IMR-90 (cell line): ENCODE data around the gene C1orf74. TPM values are rescaled to one million over a fixed set of nuclear protein-coding genes. Genes with fewer than 3 reads are reported as not detected.

Experiments used
- ATAC-seq: fragments of 200-7000 bp; cut with Tn5 transposase; 2 replicates; pipeline ENCODE4 v1.9.1; 2020; ENCODE audit warnings: low read depth, mild to moderate bottlenecking, moderate library complexity
- BruUV-seq: library from RNA; stranded (reverse); fragments of 400-500 nt; replicated peaks from 2 replicates; lab custom pipeline; 2021; lab: Mats Ljungman, UMichigan
- CTCF ChIA-PET: fragments of 300-600 bp; formaldehyde crosslinking; extraction: SDS; loops from one replicate; lab custom pipeline; 2021; ENCODE audit warnings: antibody characterized with exemption; lab: Yijun Ruan, JAX
- POLR2A ChIA-PET: fragments of 300-600 bp; sonication (Branson Sonifier 250); formaldehyde crosslinking; loops from one replicate; lab custom pipeline; 2022; ENCODE audit warnings: antibody characterized with exemption; ENCODE audit not compliant: unreplicated experiment; lab: Charles Lee
- DNase-seq: peaks from one replicate; pipeline ENCODE4 v3.0.0; 2013
- H2AFZ ChIP-seq: replicated peaks from 2 replicates; pipeline ENCODE3; 2013; ENCODE audit warnings: low read length, mild to moderate bottlenecking; ENCODE audit not compliant: poor library complexity
- H2AK5ac ChIP-seq: 2 replicates; pipeline ENCODE4 v1.6.1; 2013; ENCODE audit warnings: low read depth, low read length, inconsistent platforms
- H2AK9ac ChIP-seq: replicated peaks from 2 replicates; pipeline ENCODE3; 2013; ENCODE audit warnings: mild to moderate bottlenecking, low read depth, low read length, moderate library complexity; ENCODE audit not compliant: poor library complexity
- H2BK120ac ChIP-seq: 2 replicates; pipeline ENCODE4 v1.6.1; 2013; ENCODE audit warnings: low read depth, low read length, inconsistent platforms
- H2BK15ac ChIP-seq: 3 replicates; pipeline ENCODE4 v1.6.1; 2013; ENCODE audit warnings: low read depth, low read length, inconsistent platforms
- H2BK20ac ChIP-seq: 2 replicates; pipeline ENCODE4 v1.6.1; 2013; ENCODE audit warnings: low read depth, mild to moderate bottlenecking, inconsistent platforms, low read length, moderate library complexity
- H2BK5ac ChIP-seq: 2 replicates; pipeline ENCODE4 v1.6.1; 2013; ENCODE audit warnings: mild to moderate bottlenecking, low read depth, low read length, inconsistent platforms; ENCODE audit not compliant: poor library complexity, severe bottlenecking
- H3K14ac ChIP-seq: replicated peaks from 2 replicates; pipeline ENCODE4 v1.6.1; 2013; ENCODE audit warnings: low read depth, low read length, inconsistent platforms
- H3K18ac ChIP-seq: 2 replicates; pipeline ENCODE4 v1.6.1; 2013; ENCODE audit warnings: low read depth, low read length, control low read depth
- H3K23ac ChIP-seq: 2 replicates; pipeline ENCODE4 v1.6.1; 2013; ENCODE audit warnings: low read depth, low read length, inconsistent platforms
- H3K27ac ChIP-seq: 2 replicates; pipeline ENCODE4 v1.5.1; 2013; ENCODE audit warnings: mild to moderate bottlenecking, control low read depth, low read length; ENCODE audit not compliant: insufficient read depth
- H3K27me3 ChIP-seq: 2 replicates; pipeline ENCODE4 v1.6.1; 2013; ENCODE audit warnings: low read length; ENCODE audit not compliant: control insufficient read depth, insufficient read depth
- H3K36me3 ChIP-seq: 2 replicates; pipeline ENCODE4 v1.6.1; 2013; ENCODE audit warnings: low read length, mixed read lengths; ENCODE audit not compliant: control insufficient read depth, insufficient read depth
- H3K4ac ChIP-seq: 2 replicates; pipeline ENCODE4 v1.6.1; 2013; ENCODE audit warnings: low read depth, low read length, inconsistent platforms
- H3K4me1 ChIP-seq: 2 replicates; pipeline ENCODE4 v1.6.1; 2013; ENCODE audit warnings: low read length, mixed read lengths; ENCODE audit not compliant: control insufficient read depth, insufficient read depth
- H3K4me2 ChIP-seq: 2 replicates; pipeline ENCODE4 v1.6.1; 2013; ENCODE audit warnings: low read depth, mild to moderate bottlenecking, control low read depth, low read length, moderate library complexity
- H3K4me3 ChIP-seq: 2 replicates; pipeline ENCODE4 v1.5.1; 2013; ENCODE audit warnings: low read depth, mild to moderate bottlenecking, control low read depth, low read length, moderate library complexity; ENCODE audit not compliant: insufficient read depth
- H3K56ac ChIP-seq: 2 replicates; pipeline ENCODE4 v1.6.1; 2013; ENCODE audit warnings: low read length, inconsistent platforms; ENCODE audit not compliant: insufficient read depth; ENCODE audit errors: extremely low read depth
- H3K79me1 ChIP-seq, 2 experiments: 2 replicates each; pipeline ENCODE4 v1.6.1; 2013; ENCODE audit warnings: low read length in 2 of 2, inconsistent platforms in 1 of 2, low read depth in 1 of 2
- H3K9ac ChIP-seq: 2 replicates; pipeline ENCODE4 v1.6.1; 2013; ENCODE audit warnings: low read depth, low read length, control low read depth
- H3K9me1 ChIP-seq: 2 replicates; pipeline ENCODE4 v1.6.1; 2013; ENCODE audit warnings: low read length, inconsistent platforms; ENCODE audit not compliant: insufficient read depth
- H3K9me3 ChIP-seq: 2 replicates; pipeline ENCODE4 v1.6.1; 2013; ENCODE audit warnings: low read length; ENCODE audit not compliant: control insufficient read depth, insufficient read depth
- H4K20me1 ChIP-seq: 2 replicates; pipeline ENCODE4 v1.6.1; 2013; ENCODE audit warnings: low read length, inconsistent platforms; ENCODE audit not compliant: insufficient read depth
- H4K5ac ChIP-seq: 2 replicates; pipeline ENCODE4 v1.6.1; 2013; ENCODE audit warnings: mild to moderate bottlenecking, low read depth, low read length, control low read depth
- H4K8ac ChIP-seq, 2 experiments: 2 replicates each; pipeline ENCODE4 v1.6.1; 2013; ENCODE audit warnings: low read depth in 2 of 2, low read length in 2 of 2, control low read depth in 1 of 2, inconsistent platforms in 1 of 2
- H4K91ac ChIP-seq: 2 replicates; pipeline ENCODE4 v1.6.1; 2013; ENCODE audit warnings: low read depth, low read length, inconsistent platforms; ENCODE audit not compliant: insufficient read depth
- BHLHE40 ChIP-seq: fragments of 150-350 bp; IDR thresholded peaks from 2 replicates; pipeline ENCODE4 v1.6.1; 2016; ENCODE audit warnings: mild to moderate bottlenecking, low read depth, low read length
- CEBPB ChIP-seq: IDR thresholded peaks from 2 replicates; pipeline ENCODE4 v1.6.1; 2012; ENCODE audit warnings: low read depth, low read length, improper control_type of control experiment
- CHD1 ChIP-seq: IDR thresholded peaks from 2 replicates; pipeline ENCODE4 v1.6.1; 2012; ENCODE audit warnings: low read depth, low read length, improper control_type of control experiment
- FOS ChIP-seq: fragments of 150-350 bp; IDR thresholded peaks from 2 replicates; pipeline ENCODE4 v1.6.1; 2016; ENCODE audit warnings: low read depth, low read length
- MAFK ChIP-seq: IDR thresholded peaks from 2 replicates; pipeline ENCODE4 v1.6.1; 2012; ENCODE audit warnings: low read depth, low read length, improper control_type of control experiment
- MAZ ChIP-seq: IDR thresholded peaks from 2 replicates; pipeline ENCODE4 v1.6.1; 2012; ENCODE audit warnings: low read depth, mild to moderate bottlenecking, low read length, improper control_type of control experiment, moderate library complexity, borderline replicate concordance
- MXI1 ChIP-seq: IDR thresholded peaks from 2 replicates; pipeline ENCODE4 v1.6.1; 2012; ENCODE audit warnings: low read depth, mild to moderate bottlenecking, low read length, moderate library complexity, borderline replicate concordance
- NFE2L2 ChIP-seq: fragments of 150-350 bp; IDR thresholded peaks from 2 replicates; pipeline ENCODE4 v1.6.1; 2016; ENCODE audit warnings: low read depth, mild to moderate bottlenecking, low read length
- POLR2A ChIP-seq: IDR thresholded peaks from 2 replicates; pipeline ENCODE4 v1.6.1; 2012; ENCODE audit warnings: mild to moderate bottlenecking, low read depth, low read length
- RAD21 ChIP-seq: IDR thresholded peaks from 2 replicates; pipeline ENCODE4 v1.6.1; 2012; ENCODE audit warnings: low read length, improper control_type of control experiment
- RCOR1 ChIP-seq: IDR thresholded peaks from 2 replicates; pipeline ENCODE4 v1.6.1; 2012; ENCODE audit warnings: mild to moderate bottlenecking, low read length, improper control_type of control experiment; ENCODE audit not compliant: insufficient replicate concordance
- RFX5 ChIP-seq: IDR thresholded peaks from 2 replicates; pipeline ENCODE4 v1.8.0; 2012; ENCODE audit warnings: low read depth, mild to moderate bottlenecking, low read length, moderate library complexity
- SMC3 ChIP-seq: fragments of 150-350 bp; IDR thresholded peaks from 2 replicates; pipeline ENCODE4 v1.6.1; 2016; ENCODE audit warnings: low read depth, mild to moderate bottlenecking, antibody characterized with exemption, low read length, moderate library complexity
- WGBS, 2 experiments: methylation state at CpG; one replicate each; pipeline versions ENCODE4 v1.1.5 to v1.1.7; 2013; ENCODE audit warnings: missing lambda C conversion rate in 2 of 2; ENCODE audit not compliant: insufficient read length in 1 of 2; ENCODE audit errors: extremely low coverage in 2 of 2; 5-methylcytosine and 5-hydroxymethylcytosine counted together
- dilution Hi-C: fragments of 300-500 bp; cut with HindIII; formaldehyde crosslinking; loops from one replicate; pipeline ENCODE4 v1.14.3; 2018; ENCODE audit warnings: low sequenced_read_pairs; ENCODE audit not compliant: unreplicated experiment
- in situ Hi-C: fragments of 300-500 bp; cut with MboI; formaldehyde crosslinking; loops from 3 replicates; pipeline ENCODE4 v1.14.3; 2019; ENCODE audit warnings: low sequenced_read_pairs, inconsistent platforms, mixed read lengths
- intact Hi-C: fragments of 100-400 bp; cut with micrococcal nuclease; formaldehyde crosslinking; loops from 2 replicates; pipeline ENCODE4 v1.10.0; 2022
- polyA plus RNA-seq, 3 experiments: library from polyadenylated mRNA; depleted of rRNA; stranded (reverse); fragments of >200 nt; gene quantifications; 2 replicates each; pipeline ENCODE4 v1.2.3, GENCODE V29; 2012; ENCODE audit warnings: low replicate concordance in 1 of 3
- total RNA-seq: library from RNA; depleted of rRNA; stranded (reverse); fragments of >200 nt; gene quantifications from 2 replicates; pipeline ENCODE4 v1.2.3, GENCODE V29; 2012
- TF ChIP-seq, protein P1 (sequence below): fragments of 150-350 bp; IDR thresholded peaks from 2 replicates; pipeline ENCODE4 v1.6.1; 2017; ENCODE audit warnings: mild to moderate bottlenecking, antibody characterized with exemption, low read length, low read depth
- TF ChIP-seq, protein P2 (sequence below): fragments of 150-350 bp; IDR thresholded peaks from 2 replicates; pipeline ENCODE4 v1.6.1; 2016; ENCODE audit warnings: low read depth, mild to moderate bottlenecking, low read length, moderate library complexity, borderline replicate concordance
- TF ChIP-seq, protein P3 (sequence below): conservative IDR thresholded peaks from 2 replicates; pipeline ENCODE4 v1.5.1; 2012; ENCODE audit warnings: mild to moderate bottlenecking, low read depth, low read length, improper control_type of control experiment

Gene C1orf74
- total and polyA plus RNA-seq, 2 of the 4 experiments (the other 2 are of a cell fraction): 1.1 to 4.3 TPM

DNA sequence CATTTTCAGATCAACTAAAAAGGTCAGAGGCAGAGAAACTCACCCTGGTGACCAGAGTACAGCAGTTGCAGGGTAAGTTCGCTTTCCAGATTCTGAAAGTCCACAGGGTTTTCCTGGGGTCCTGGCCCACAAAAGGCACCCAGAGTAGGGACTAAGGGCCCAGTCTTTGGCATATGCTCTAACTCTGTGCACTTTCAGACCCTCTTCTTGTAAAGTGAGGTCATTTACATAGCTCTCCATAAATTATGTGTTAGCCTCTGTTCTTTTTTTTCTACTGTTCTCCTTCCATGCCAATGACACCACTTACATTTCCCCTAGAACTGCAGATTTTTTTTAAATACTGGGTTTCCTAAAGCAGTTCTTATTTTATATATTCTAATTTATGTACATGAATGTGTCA, 6.3 kb downstream of the C1orf74 start:
- 86% methylated on average over 1 of the region's 1 CpG; no CpG with 5 or more reads in 1 of the 2 experiments for WGBS, 2 experiments
- H2BK20ac ChIP-seq: no peak overlapping the region
- no peak overlapping the region for H3K9ac ChIP-seq
- peaks cover 3% of the 10 kb centered on the region; the same call in 1 of the 2 replicates for H3K9me1 ChIP-seq
- no peak overlapping the region for H3K4ac ChIP-seq
- TF ChIP-seq, protein P1, sequence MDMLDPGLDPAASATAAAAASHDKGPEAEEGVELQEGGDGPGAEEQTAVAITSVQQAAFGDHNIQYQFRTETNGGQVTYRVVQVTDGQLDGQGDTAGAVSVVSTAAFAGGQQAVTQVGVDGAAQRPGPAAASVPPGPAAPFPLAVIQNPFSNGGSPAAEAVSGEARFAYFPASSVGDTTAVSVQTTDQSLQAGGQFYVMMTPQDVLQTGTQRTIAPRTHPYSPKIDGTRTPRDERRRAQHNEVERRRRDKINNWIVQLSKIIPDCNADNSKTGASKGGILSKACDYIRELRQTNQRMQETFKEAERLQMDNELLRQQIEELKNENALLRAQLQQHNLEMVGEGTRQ: no peak
- TF ChIP-seq MAZ (no peak), MXI1 (no peak), MAFK (no peak), NFE2L2 (no peak), POLR2A (no peak), CEBPB (no peak), BHLHE40 (no peak), RFX5 (no peak), RCOR1 (no peak), RAD21 (no peak), FOS (no peak), CHD1 (no peak), SMC3 (no peak)
- TF ChIP-seq, protein P2, sequence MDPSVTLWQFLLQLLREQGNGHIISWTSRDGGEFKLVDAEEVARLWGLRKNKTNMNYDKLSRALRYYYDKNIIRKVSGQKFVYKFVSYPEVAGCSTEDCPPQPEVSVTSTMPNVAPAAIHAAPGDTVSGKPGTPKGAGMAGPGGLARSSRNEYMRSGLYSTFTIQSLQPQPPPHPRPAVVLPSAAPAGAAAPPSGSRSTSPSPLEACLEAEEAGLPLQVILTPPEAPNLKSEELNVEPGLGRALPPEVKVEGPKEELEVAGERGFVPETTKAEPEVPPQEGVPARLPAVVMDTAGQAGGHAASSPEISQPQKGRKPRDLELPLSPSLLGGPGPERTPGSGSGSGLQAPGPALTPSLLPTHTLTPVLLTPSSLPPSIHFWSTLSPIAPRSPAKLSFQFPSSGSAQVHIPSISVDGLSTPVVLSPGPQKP: no peak
- TF ChIP-seq, protein P3, sequence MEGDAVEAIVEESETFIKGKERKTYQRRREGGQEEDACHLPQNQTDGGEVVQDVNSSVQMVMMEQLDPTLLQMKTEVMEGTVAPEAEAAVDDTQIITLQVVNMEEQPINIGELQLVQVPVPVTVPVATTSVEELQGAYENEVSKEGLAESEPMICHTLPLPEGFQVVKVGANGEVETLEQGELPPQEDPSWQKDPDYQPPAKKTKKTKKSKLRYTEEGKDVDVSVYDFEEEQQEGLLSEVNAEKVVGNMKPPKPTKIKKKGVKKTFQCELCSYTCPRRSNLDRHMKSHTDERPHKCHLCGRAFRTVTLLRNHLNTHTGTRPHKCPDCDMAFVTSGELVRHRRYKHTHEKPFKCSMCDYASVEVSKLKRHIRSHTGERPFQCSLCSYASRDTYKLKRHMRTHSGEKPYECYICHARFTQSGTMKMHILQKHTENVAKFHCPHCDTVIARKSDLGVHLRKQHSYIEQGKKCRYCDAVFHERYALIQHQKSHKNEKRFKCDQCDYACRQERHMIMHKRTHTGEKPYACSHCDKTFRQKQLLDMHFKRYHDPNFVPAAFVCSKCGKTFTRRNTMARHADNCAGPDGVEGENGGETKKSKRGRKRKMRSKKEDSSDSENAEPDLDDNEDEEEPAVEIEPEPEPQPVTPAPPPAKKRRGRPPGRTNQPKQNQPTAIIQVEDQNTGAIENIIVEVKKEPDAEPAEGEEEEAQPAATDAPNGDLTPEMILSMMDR: no peak
- in situ Hi-C loops: no loop called here
- BruUV-seq: no TSS peak
- H3K4me1 ChIP-seq: no peaks in the 10 kb centered on the region
- no peaks in the 10 kb centered on the region for H4K20me1 ChIP-seq
- H2AK9ac ChIP-seq: no peak overlapping the region
- H3K14ac ChIP-seq: no peak overlapping the region
- ATAC-seq (no peak), DNase-seq (no peak)
- no peak overlapping the region for H3K23ac ChIP-seq
- H2BK5ac ChIP-seq: no peak overlapping the region
- dilution Hi-C loops: no loop called here
- H3K4me3 ChIP-seq: no peak overlapping the region
- peaks cover 6 to 8% of the 10 kb centered on the region in 2 experiments; a peak in 3 of 4 replicates for H3K79me1 ChIP-seq
- no peak overlapping the region for H4K91ac ChIP-seq
- no peak overlapping the region for H3K18ac ChIP-seq
- CTCF ChIA-PET: no interaction called here
- H3K27me3 ChIP-seq: no peaks in the 10 kb centered on the region
- no peak overlapping the region for H2BK120ac ChIP-seq
- no peaks in the 10 kb centered on the region for H3K36me3 ChIP-seq
- intact Hi-C loops: no loop called here
- H3K9me3 ChIP-seq: no peaks in the 10 kb centered on the region
- H2AFZ ChIP-seq: no peak overlapping the region
- no peak overlapping the region for H3K4me2 ChIP-seq
- no peak overlapping the region for H2BK15ac ChIP-seq
- POLR2A ChIA-PET: no interaction called here
- no peak overlapping the region for H4K8ac ChIP-seq
- no peak overlapping the region for H4K5ac ChIP-seq
- no peak overlapping the region for H3K56ac ChIP-seq
- no peak overlapping the region for H3K27ac ChIP-seq
- H2AK5ac ChIP-seq: no peak overlapping the region
